NT2/D1 (cell line): ENCODE results near the gene TULP3.

Experiments used
- SUZ12 ChIP-seq: IDR thresholded peaks from 2 replicates; pipeline ENCODE4 v1.6.1; 2011; ENCODE audit not compliant: insufficient read length, insufficient read depth; ENCODE audit errors: extremely low read depth
- YY1 ChIP-seq: IDR thresholded peaks from 2 replicates; pipeline ENCODE4 v1.6.1; 2011; ENCODE audit not compliant: insufficient read length, insufficient read depth

GRCh38 chr12:2974560-2974971, 83.9 kb downstream of the TULP3 start:
- no peak for TF ChIP-seq YY1
- TF ChIP-seq SUZ12, result no peak
